ENCODE results near the gene ZNF618. TPM values are rescaled to one million over a fixed set of nuclear protein-coding genes. Genes with fewer than 3 reads are reported as not detected.

Gene ZNF618
- total and polyA plus RNA-seq, 2 experiments from 2014 or later: 2.3 to 5.1 TPM

- no peaks in the 10 kb centered on the region for H3K4me1 ChIP-seq (ENCODE audit: insufficient read depth)
- H3K4me3 ChIP-seq: no peak overlapping the region
- H3F3A ChIP-seq (ENCODE audit: insufficient read depth): no peaks in the 10 kb centered on the region
- in situ Hi-C loops (cut with MboI): no loop called here
- no peak overlapping the region for H3K4me2 ChIP-seq (ENCODE audit: unreplicated experiment)
- no peaks in the 10 kb centered on the region for H3K79me2 ChIP-seq (ENCODE audit: insufficient read depth)
- peaks cover 10% of the 10 kb centered on the region for H3K9me3 ChIP-seq (ENCODE audit: low read depth)
- no peaks in the 10 kb centered on the region for H3K27me3 ChIP-seq (replicated peaks; ENCODE audit: insufficient read depth)
- H3K27ac ChIP-seq: no peak overlapping the region
- no peaks in the 10 kb centered on the region for H4K20me1 ChIP-seq (ENCODE audit: insufficient read depth)
- H2AFZ ChIP-seq: no peak overlapping the region
- WGBS, 2 experiments (ENCODE audit: low coverage in 1 of 2, low lambda C conversion rate in 2 of 2, missing lambda C conversion rate in 2 of 2): 96 to 97% methylated on average over 13 of the region's 13 CpGs
- H3K9ac ChIP-seq: no peak overlapping the region
- no peaks in the 10 kb centered on the region for H3K9me2 ChIP-seq (ENCODE audit: insufficient read depth)
- peaks cover 25% of the 10 kb centered on the region for H3K36me3 ChIP-seq (ENCODE audit: low read depth)
- no peak for DNase-seq
- TF ChIP-seq EZH2phosphoT487 (IDR thresholded peaks at IDR 0.05; ENCODE audit: insufficient read depth, low read depth): no peak
- no peak for TF ChIP-seq EZH2 (IDR thresholded peaks at IDR 0.05; ENCODE audit: insufficient read depth, poor library complexity, severe bottlenecking)
Observed at GRCh38 chr9:114027159-114027862, 151.2 kb downstream of the ZNF618 start.

DNA sequence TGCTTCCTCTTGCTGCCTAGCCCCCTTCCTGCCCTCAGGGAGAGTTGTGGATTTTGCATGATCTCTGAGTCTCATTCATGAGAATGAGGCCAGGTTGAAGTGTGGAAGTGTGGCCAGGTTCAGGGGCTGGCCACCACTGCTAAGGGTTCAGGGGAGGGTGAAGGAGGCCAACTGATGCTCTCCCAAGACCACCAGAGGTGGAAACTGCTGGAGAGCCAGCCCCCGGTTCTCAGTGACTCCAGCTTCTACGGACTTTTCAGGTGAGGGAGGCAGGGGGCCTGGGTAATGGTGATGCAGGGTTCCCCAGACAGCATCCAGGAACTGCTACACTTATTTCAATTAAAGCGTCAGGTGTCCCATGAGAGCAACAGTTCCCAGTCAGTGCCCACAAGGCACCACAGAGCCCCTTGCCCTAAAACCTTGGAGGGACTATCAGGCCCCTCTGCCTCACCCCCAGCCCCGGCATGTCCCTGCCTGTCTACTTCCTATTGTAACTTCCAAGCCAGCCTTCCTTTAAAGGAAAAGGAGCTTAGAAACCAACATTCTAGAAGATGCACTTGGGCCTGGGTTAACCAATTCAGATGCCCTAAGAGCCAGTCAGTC lies 151.9 kb downstream of the ZNF618 start:
- Histone ChIP-seq H3K4me2 (ENCODE audit: unreplicated experiment) (no peak overlapping the region), H3K9me3 (ENCODE audit: low read depth) (peaks cover 10% of the 10 kb centered on the region), H4K20me1 (ENCODE audit: insufficient read depth) (no peaks in the 10 kb centered on the region), H3F3A (ENCODE audit: insufficient read depth) (no peaks in the 10 kb centered on the region), H3K36me3 (ENCODE audit: low read depth) (peaks cover 20% of the 10 kb centered on the region), H3K27ac (no peak overlapping the region), H3K79me2 (ENCODE audit: insufficient read depth) (no peaks in the 10 kb centered on the region), H3K4me3 (no peak overlapping the region), H3K27me3 (replicated peaks; ENCODE audit: insufficient read depth) (no peaks in the 10 kb centered on the region), H3K9me2 (ENCODE audit: insufficient read depth) (no peaks in the 10 kb centered on the region), H3K9ac (no peak overlapping the region), H2AFZ (no peak overlapping the region), H3K4me1 (ENCODE audit: insufficient read depth) (no peaks in the 10 kb centered on the region)
- no peak for TF ChIP-seq EZH2phosphoT487 (IDR thresholded peaks at IDR 0.05; ENCODE audit: insufficient read depth, low read depth)
- TF ChIP-seq EZH2 (IDR thresholded peaks at IDR 0.05; ENCODE audit: insufficient read depth, poor library complexity, severe bottlenecking): no peak
- in situ Hi-C loops (cut with MboI): no loop called here
- no peak for DNase-seq
- WGBS, 2 experiments (ENCODE audit: low coverage in 1 of 2, low lambda C conversion rate in 2 of 2, missing lambda C conversion rate in 2 of 2): 100% methylated on average over 4 of the region's 4 CpGs

DNA sequence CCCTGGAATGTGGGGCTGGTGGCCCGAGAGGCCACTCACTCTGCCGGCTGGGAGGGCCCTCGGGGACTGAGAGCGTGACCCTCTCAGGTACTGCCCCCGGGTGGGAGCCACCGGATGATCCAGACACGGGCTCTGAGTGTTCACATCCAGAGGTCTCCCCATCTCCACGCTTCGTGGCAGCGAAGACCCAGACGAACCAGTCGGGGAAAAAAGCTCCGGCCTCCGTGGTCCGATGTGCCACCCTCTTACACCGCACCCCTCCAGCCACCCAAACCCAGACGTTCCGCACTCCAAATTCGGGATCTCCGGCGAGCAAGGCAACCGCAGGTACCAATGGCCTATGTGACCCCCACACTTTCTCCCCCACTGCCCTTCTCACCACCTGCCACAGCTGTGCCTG lies 152.5 kb downstream of the ZNF618 start:
- DNase-seq: no peak
- no peak overlapping the region for H3K4me2 ChIP-seq (ENCODE audit: unreplicated experiment)
- peaks cover 14% of the 10 kb centered on the region for H3K36me3 ChIP-seq (ENCODE audit: low read depth)
- in situ Hi-C loops (cut with MboI): no loop called here
- no peaks in the 10 kb centered on the region for H3K79me2 ChIP-seq (ENCODE audit: insufficient read depth)
- H3K9me3 ChIP-seq (ENCODE audit: low read depth): peaks cover 7% of the 10 kb centered on the region
- no peaks in the 10 kb centered on the region for H3K27me3 ChIP-seq (replicated peaks; ENCODE audit: insufficient read depth)
- no peak overlapping the region for H3K9ac ChIP-seq
- no peak overlapping the region for H2AFZ ChIP-seq
- H3K4me1 ChIP-seq (ENCODE audit: insufficient read depth): no peaks in the 10 kb centered on the region
- no peaks in the 10 kb centered on the region for H3F3A ChIP-seq (ENCODE audit: insufficient read depth)
- no peak for TF ChIP-seq EZH2 (IDR thresholded peaks at IDR 0.05; ENCODE audit: insufficient read depth, poor library complexity, severe bottlenecking)
- H4K20me1 ChIP-seq (ENCODE audit: insufficient read depth): no peaks in the 10 kb centered on the region
- no peak overlapping the region for H3K4me3 ChIP-seq
- WGBS, 2 experiments (ENCODE audit: low coverage in 1 of 2, low lambda C conversion rate in 2 of 2, missing lambda C conversion rate in 2 of 2): 97 to 98% methylated on average over 17 to 22 of the region's 22 CpGs
- no peak overlapping the region for H3K27ac ChIP-seq
- no peaks in the 10 kb centered on the region for H3K9me2 ChIP-seq (ENCODE audit: insufficient read depth)

DNA sequence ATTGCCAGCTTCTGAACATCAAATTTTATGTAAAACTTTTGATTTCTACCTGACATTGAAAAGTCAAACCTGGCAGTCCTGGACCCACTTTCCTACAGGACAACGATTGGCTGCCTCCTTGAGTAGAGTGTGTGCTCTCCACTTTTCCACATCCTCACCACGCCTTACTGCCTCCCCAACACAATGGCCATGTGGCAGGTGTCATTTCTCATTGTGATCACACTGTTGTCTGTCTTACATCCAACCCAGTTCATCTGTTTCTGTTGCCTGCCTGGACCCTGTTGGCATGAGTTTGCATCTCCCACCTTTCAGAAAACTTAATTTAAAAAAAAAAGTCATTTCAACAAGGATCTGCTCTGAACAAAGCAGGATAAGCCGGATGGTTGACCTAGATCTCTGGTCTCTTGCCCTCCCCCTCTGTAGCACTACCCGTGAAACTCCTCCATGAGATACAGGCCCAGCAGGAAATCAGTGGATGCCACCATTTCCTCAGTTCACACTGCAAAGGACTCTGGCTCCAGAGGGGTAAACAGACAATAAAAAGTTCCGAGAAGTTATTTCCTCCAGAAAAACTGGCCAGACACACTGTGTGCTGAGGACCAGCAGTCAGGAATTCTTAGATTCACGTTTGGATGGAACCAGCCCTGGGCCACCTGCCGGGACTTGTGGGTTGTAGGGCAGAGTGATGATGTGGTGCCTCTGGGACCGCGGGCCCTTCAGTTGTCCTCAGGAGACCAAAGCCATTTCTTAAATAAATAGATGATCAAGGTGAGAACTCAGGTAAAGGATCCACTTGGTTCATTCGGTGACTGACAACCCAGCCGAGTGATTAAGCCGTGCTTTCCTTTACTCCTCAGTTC lies 153.4 kb downstream of the ZNF618 start:
- TF ChIP-seq EZH2phosphoT487 (IDR thresholded peaks at IDR 0.05; ENCODE audit: insufficient read depth, low read depth) (no peak), EZH2 (IDR thresholded peaks at IDR 0.05; ENCODE audit: insufficient read depth, poor library complexity, severe bottlenecking) (no peak)
- 93% methylated on average over 12 of the region's 12 CpGs for WGBS, 2 experiments (ENCODE audit: low coverage in 1 of 2, low lambda C conversion rate in 2 of 2, missing lambda C conversion rate in 2 of 2)

More for the DNA sequence above, 153.4 kb downstream of the ZNF618 start:
- no peaks in the 10 kb centered on the region for H3K9me3 ChIP-seq (ENCODE audit: low read depth)
- H3K4me2 ChIP-seq (ENCODE audit: unreplicated experiment): no peak overlapping the region
- H3K4me1 ChIP-seq (ENCODE audit: insufficient read depth): no peaks in the 10 kb centered on the region
- no peak overlapping the region for H3K27ac ChIP-seq
- no peak overlapping the region for H2AFZ ChIP-seq
- H3K79me2 ChIP-seq (ENCODE audit: insufficient read depth): no peaks in the 10 kb centered on the region
- no peaks in the 10 kb centered on the region for H3F3A ChIP-seq (ENCODE audit: insufficient read depth)
- no peak overlapping the region for H3K9ac ChIP-seq
- peaks cover 5% of the 10 kb centered on the region; the same call in 1 of the 2 replicates for H3K36me3 ChIP-seq (ENCODE audit: low read depth)
- in situ Hi-C loops (cut with MboI): no loop called here
- DNase-seq: no peak
- no peak overlapping the region for H3K4me3 ChIP-seq
- no peaks in the 10 kb centered on the region for H4K20me1 ChIP-seq (ENCODE audit: insufficient read depth)
- no peaks in the 10 kb centered on the region for H3K9me2 ChIP-seq (ENCODE audit: insufficient read depth)
- no peaks in the 10 kb centered on the region for H3K27me3 ChIP-seq (replicated peaks; ENCODE audit: insufficient read depth)
